Effector memory CD4-positive, alpha-beta T cell (primary cell): ENCODE results near the gene LRP2.

Experiments
- DNase-seq, 3 donors: peaks; one replicate each; pipeline ENCODE4 v3.0.0-alpha.2; 2020
- H3K27ac ChIP-seq: 2 replicates; pipeline ENCODE4 v1.7.0; 2013; ENCODE audit warnings: mild to moderate bottlenecking, low read length, moderate library complexity; ENCODE audit not compliant: insufficient read depth, poor library complexity, severe bottlenecking
- H3K27me3 ChIP-seq: replicated peaks from 2 replicates; pipeline ENCODE4 v1.7.0; 2013; ENCODE audit warnings: mild to moderate bottlenecking, low read length; ENCODE audit not compliant: insufficient read depth, control insufficient read depth, poor library complexity, severe bottlenecking
- H3K36me3 ChIP-seq: 2 replicates; pipeline ENCODE4 v1.7.0; 2013; ENCODE audit warnings: mild to moderate bottlenecking, low read length, moderate library complexity; ENCODE audit not compliant: control insufficient read depth, insufficient read depth
- H3K4me1 ChIP-seq: 2 replicates; pipeline ENCODE4 v1.7.0; 2013; ENCODE audit warnings: low read length, mild to moderate bottlenecking; ENCODE audit not compliant: control insufficient read depth, insufficient read depth, poor library complexity, severe bottlenecking
- H3K4me3 ChIP-seq: 2 replicates; pipeline ENCODE4 v1.7.0; 2013; ENCODE audit warnings: low read length, low read depth, mild to moderate bottlenecking; ENCODE audit not compliant: insufficient read depth, poor library complexity, severe bottlenecking
- H3K9me3 ChIP-seq: 2 replicates; pipeline ENCODE4 v1.7.0; 2013; ENCODE audit warnings: mild to moderate bottlenecking, low read length, moderate library complexity; ENCODE audit not compliant: control insufficient read depth

LRP2 gene

DNA sequence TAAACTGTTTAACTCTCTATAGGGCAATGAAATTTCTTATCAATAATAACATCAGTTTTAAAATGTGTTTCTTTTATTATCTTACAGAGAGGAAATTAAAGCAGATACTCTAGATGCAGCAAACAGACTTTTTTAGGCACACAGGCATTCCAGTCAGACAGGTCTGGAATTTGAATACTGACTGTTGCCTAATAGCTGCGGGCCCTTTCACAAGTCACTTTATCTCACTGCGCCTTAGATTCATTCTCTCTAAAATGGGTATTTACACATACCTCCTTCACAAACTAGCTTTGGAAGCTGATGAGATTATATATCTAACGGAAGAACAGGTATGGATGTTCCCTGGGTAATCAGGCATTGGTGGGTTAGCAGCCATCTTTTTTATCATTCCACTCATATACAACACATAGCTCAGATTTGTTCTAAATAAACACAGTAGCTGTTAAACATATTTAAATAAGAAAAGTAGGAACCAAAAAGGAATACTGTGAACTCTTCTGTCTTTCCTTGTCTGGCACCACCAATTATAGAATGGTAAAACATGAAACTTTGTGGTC is 104.2 kb downstream of the LRP2 start:
- Histone ChIP-seq H3K27ac (no peak overlapping the region), H3K4me3 (no peak overlapping the region), H3K27me3 (no peaks in the 10 kb centered on the region), H3K36me3 (no peaks in the 10 kb centered on the region), H3K4me1 (no peaks in the 10 kb centered on the region), H3K9me3 (no peaks in the 10 kb centered on the region)
- DNase-seq, result no peak

DNA sequence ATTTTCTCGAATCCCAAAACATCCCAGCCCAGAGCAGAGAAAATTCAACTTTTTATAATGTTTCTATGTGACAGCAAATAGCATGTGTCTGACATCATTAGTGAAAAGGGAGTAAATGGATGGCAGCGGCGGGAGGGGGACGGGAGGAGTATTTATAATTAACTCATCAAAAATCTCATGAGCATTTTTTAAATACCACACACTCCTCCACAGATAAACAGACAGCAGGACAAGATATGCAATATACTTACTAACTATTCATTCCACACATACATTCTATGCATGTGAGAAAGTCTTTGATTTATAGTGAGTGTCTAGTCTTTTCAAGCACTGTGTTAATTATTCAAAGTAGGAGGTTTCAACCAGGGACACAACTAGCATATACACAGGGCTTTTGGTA is 107.6 kb downstream of the LRP2 start:
- Histone ChIP-seq H3K9me3 (no peaks in the 10 kb centered on the region), H3K27ac (no peak overlapping the region), H3K27me3 (no peaks in the 10 kb centered on the region), H3K36me3 (no peaks in the 10 kb centered on the region), H3K4me1 (no peaks in the 10 kb centered on the region), H3K4me3 (no peak overlapping the region)
- no peak for DNase-seq

DNA sequence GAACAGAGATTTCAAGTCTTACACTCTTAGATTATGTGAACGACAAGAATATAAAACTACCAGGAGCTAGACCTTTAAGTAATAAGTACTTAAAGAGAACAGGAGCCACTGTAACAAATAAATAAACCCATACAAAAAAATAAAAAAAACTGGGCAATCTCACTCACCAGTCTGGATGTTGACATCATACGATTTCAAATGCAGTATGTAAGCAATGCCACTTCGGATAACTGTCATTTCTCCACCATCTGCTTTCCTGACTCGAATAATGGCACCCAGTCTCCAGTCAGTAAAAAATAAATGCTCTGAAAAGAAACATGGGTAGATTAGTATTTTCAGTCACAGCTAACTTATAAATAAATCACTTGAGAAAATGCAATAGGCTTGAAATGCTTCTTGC is 115.1 kb downstream of the LRP2 start:
- Histone ChIP-seq H3K36me3 (no peaks in the 10 kb centered on the region), H3K27me3 (no peaks in the 10 kb centered on the region), H3K4me1 (no peaks in the 10 kb centered on the region), H3K9me3 (no peaks in the 10 kb centered on the region), H3K27ac (no peak overlapping the region), H3K4me3 (no peak overlapping the region)
- DNase-seq, result no peak

- H3K27ac ChIP-seq, result no peak overlapping the region
- H3K36me3 ChIP-seq, result no peaks in the 10 kb centered on the region
- no peak overlapping the region for H3K4me3 ChIP-seq
- no peaks in the 10 kb centered on the region for H3K9me3 ChIP-seq
- H3K4me1 ChIP-seq, result no peaks in the 10 kb centered on the region
- H3K27me3 ChIP-seq, result no peaks in the 10 kb centered on the region
- no peak for DNase-seq
Observed at GRCh38 chr2:169240405-169240804, 121.9 kb downstream of the LRP2 start.

DNA sequence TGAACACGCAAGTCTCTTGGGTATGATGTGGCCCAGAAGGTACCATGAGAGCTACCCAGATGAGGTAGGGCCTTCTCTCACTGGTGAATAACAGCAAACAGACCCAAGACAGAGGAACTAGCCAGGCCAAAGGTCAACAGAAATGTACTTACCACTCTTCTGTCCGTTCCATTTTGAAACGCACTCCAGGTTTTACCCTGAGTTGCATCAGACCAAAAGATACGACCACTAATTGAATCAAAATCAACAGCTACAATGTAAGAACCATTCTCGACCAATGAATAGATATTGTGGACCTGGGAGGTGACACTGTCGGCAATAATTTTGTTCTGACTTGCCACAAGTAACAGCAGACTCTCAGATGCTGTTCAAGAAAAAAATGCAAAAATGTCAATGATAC is 124.4 kb downstream of the LRP2 start:
- no peaks in the 10 kb centered on the region for H3K27me3 ChIP-seq
- no peaks in the 10 kb centered on the region for H3K4me1 ChIP-seq
- DNase-seq, result no peak
- H3K4me3 ChIP-seq, result no peak overlapping the region
- H3K36me3 ChIP-seq, result no peaks in the 10 kb centered on the region
- no peak overlapping the region for H3K27ac ChIP-seq
- H3K9me3 ChIP-seq, result no peaks in the 10 kb centered on the region

- Histone ChIP-seq H3K9me3 (no peaks in the 10 kb centered on the region), H3K4me1 (no peaks in the 10 kb centered on the region), H3K27me3 (no peaks in the 10 kb centered on the region), H3K36me3 (no peaks in the 10 kb centered on the region), H3K27ac (no peak overlapping the region), H3K4me3 (no peak overlapping the region)
- no peak for DNase-seq
Observed at GRCh38 chr2:169237286-169237685, 125.0 kb downstream of the LRP2 start.

DNA sequence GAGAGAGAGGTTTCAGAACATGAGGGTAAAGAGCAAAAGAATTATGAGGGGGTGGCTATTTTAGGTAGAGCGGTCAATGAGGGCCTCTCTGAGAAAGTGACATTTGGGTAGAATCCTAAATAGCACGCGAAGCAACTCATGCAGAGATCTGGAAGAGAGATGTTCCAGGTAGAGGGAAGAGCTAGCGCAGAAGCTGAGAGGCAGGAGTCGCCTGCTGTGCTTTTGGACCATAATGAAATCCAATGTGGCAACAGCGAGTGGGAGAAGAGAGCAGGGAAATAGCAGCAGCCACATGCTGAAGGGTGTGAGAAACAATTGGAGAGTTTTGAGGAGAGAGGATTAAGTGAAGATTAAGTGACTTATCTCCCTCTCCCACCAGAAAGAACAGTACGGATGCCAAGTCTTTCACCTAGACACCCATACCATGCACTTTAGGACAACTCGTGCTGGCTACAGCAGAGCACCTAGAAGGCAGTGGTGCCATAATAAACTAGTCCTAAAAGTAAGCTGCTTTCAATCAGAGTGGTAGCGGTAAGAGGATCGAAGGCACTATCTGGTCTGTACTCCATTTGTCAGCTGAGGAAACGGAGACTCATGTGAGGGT is 129.7 kb downstream of the LRP2 start:
- no peak for DNase-seq
- Histone ChIP-seq H3K9me3 (no peaks in the 10 kb centered on the region), H3K27ac (no peak overlapping the region), H3K4me3 (no peak overlapping the region), H3K27me3 (no peaks in the 10 kb centered on the region), H3K4me1 (no peaks in the 10 kb centered on the region), H3K36me3 (no peaks in the 10 kb centered on the region)

DNA sequence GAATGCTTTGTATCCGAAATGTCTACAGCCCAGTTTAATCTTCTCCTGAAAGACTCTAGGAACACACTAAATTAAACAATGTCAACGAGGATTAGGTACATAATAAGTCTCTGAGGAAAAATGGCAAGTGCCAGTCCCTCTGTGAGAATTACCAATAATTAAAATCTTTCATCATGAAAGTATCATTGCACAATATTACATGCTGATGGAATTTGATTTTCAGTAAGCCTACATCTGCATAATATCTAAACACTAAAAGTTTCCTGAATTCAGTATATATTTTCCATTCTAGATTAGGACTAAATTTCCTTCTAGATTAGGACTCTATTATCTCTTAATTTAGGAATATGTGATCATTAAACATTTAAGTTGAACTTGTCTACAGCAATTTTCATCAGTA is 132.1 kb downstream of the LRP2 start:
- no peaks in the 10 kb centered on the region for H3K36me3 ChIP-seq
- no peaks in the 10 kb centered on the region for H3K4me1 ChIP-seq
- no peaks in the 10 kb centered on the region for H3K27me3 ChIP-seq
- no peak for DNase-seq
- no peak overlapping the region for H3K27ac ChIP-seq
- no peaks in the 10 kb centered on the region for H3K9me3 ChIP-seq
- H3K4me3 ChIP-seq, result no peak overlapping the region

DNA sequence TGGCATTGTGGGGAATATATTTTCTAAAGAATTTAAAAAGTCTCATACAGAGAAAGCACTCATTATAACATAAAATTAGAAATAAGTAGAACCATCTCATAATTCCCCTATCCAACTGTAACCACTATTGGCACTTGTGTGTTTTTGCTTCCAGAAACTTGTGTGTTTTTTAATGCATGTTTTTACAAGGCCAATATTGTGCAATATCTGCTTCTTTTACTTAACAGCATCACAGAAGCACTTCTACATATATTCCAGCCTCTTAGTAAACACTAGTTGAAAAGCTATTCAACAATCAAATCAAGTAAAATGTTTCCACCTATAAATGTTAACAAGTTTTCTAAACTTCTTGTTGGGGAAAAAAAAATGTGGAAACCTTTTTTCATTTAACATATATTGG is 132.7 kb downstream of the LRP2 start:
- no peak for DNase-seq
- Histone ChIP-seq H3K27ac (no peak overlapping the region), H3K4me3 (no peak overlapping the region), H3K9me3 (no peaks in the 10 kb centered on the region), H3K36me3 (no peaks in the 10 kb centered on the region), H3K27me3 (no peaks in the 10 kb centered on the region), H3K4me1 (no peaks in the 10 kb centered on the region)

- H3K36me3 ChIP-seq, result no peaks in the 10 kb centered on the region
- H3K4me3 ChIP-seq, result no peak overlapping the region
- no peaks in the 10 kb centered on the region for H3K27me3 ChIP-seq
- no peak overlapping the region for H3K27ac ChIP-seq
- DNase-seq, result no peak
- H3K9me3 ChIP-seq, result no peaks in the 10 kb centered on the region
- no peaks in the 10 kb centered on the region for H3K4me1 ChIP-seq
Observed at GRCh38 chr2:169225906-169226305, 136.4 kb downstream of the LRP2 start.
